Suprapubic skin (tissue), 4 donors: ENCODE results near the gene CCL27. TPM values are rescaled to one million over a fixed set of nuclear protein-coding genes. Genes with fewer than 3 reads are reported as not detected.
"Not testable (repeated sequence)": the region's sequence is repeated elsewhere in the genome, so short reads cannot be mapped to it uniquely, and the experiment has no call there.

ENCODE experiments used
- DNase-seq, 2 donors: peaks; one replicate each; pipeline ENCODE4 v3.0.0-alpha.2; 2019; ENCODE audit warnings: low spot score in 2 of 2
- H3K27ac ChIP-seq: fragments of 200-600 bp; sonication (generic); one replicate; pipeline ENCODE4 v1.5.1; 2019
- H3K27me3 ChIP-seq: fragments of 200-600 bp; sonication (generic); one replicate; pipeline ENCODE4 v1.5.1; 2019
- H3K36me3 ChIP-seq: fragments of 200-600 bp; sonication (generic); one replicate; pipeline ENCODE4 v1.5.1; 2019
- H3K4me1 ChIP-seq: fragments of 200-600 bp; sonication (generic); one replicate; pipeline ENCODE4 v1.5.1; 2019
- H3K4me3 ChIP-seq: fragments of 200-600 bp; sonication (generic); one replicate; pipeline ENCODE4 v1.5.1; 2019; ENCODE audit warnings: mild to moderate bottlenecking
- H3K9me3 ChIP-seq: fragments of 200-600 bp; sonication (generic); one replicate; pipeline ENCODE4 v1.5.1; 2019
- CTCF ChIP-seq, 2 donors: fragments of 200-600 bp in 1 of 2; fragments of 450-650 bp in 1 of 2; sonication (generic) in 1 of 2; IDR thresholded peaks; one replicate each; pipeline ENCODE4 v1.5.1; 2016 to 2019; ENCODE audit warnings: antibody characterized with exemption in 2 of 2, mild to moderate bottlenecking in 1 of 2, moderate library complexity in 1 of 2
- EP300 ChIP-seq: sonication (generic); formaldehyde crosslinking; IDR thresholded peaks from one replicate; pipeline ENCODE4 v1.6.1; 2017; ENCODE audit warnings: antibody characterized with exemption
- POLR2A ChIP-seq, 2 donors: fragments of 450-650 bp; IDR thresholded peaks; one replicate each; pipeline ENCODE4 v1.6.1; 2017; ENCODE audit warnings: antibody characterized with exemption in 2 of 2, mild to moderate bottlenecking in 2 of 2, moderate library complexity in 2 of 2
- POLR2AphosphoS5 ChIP-seq, 3 donors: sonication (generic); formaldehyde crosslinking; IDR thresholded peaks; one replicate each; pipeline ENCODE4 v1.6.1; 2017; ENCODE audit warnings: antibody characterized with exemption in 3 of 3
- WGBS: methylation state at CpG from one replicate; pipeline ENCODE4 v1.1.5; 2018; 5-methylcytosine and 5-hydroxymethylcytosine counted together
- total RNA-seq, 4 donors: library from RNA; depleted of rRNA; stranded (reverse); fragments of >200 nt; gene quantifications; one replicate each; pipeline ENCODE4 v1.1.0, GENCODE V29; 2016

Gene CCL27
- total RNA-seq, 4 donors from 2014 or later, result 169 to 357 (median 233) TPM

GRCh38 chr9:34642679-34643078 lies 19.8 kb downstream of the CCL27 start:
- Histone ChIP-seq H3K4me3 (no peak overlapping the region), H3K27ac (no peak overlapping the region), H3K4me1 (peaks cover 27% of the 10 kb centered on the region), H3K9me3 (no peaks in the 10 kb centered on the region), H3K27me3 (no peaks in the 10 kb centered on the region), H3K36me3 (no peaks in the 10 kb centered on the region)
- no peak for TF ChIP-seq EP300
- TF ChIP-seq POLR2A (IDR thresholded peaks at IDR 0.05), result no peak
- TF ChIP-seq POLR2AphosphoS5 (IDR thresholded peaks at IDR 0.05), result no peak
- no peak for TF ChIP-seq CTCF (IDR thresholded peaks at IDR 0.05)
- WGBS, result 94% methylated on average over 1 of the region's 1 CpG
- no peak for DNase-seq

DNA sequence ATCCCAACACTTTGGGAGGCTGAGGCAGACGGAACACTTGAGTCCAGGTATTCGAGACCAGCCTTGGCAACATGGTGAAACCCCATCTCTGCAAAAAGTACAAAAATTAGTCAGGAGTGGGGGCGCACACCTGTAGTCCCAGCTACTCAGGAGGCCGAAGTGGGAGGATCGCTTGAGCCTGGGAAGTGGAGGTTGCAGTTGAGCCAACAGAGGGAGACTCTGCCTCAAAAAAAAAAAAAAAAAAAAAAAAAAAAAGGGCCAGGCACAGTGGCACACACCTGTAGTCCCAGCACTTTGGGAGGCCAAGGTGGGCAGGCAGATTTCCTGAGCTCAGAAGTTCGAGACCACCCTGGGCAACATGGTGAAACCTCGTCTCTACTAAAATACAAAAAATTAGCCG lies 23.1 kb downstream of the CCL27 start:
- not testable (repeated sequence) for H3K27me3 ChIP-seq, DNase-seq, H3K36me3 ChIP-seq, H3K9me3 ChIP-seq, H3K4me3 ChIP-seq, H3K27ac ChIP-seq
- H3K4me1 ChIP-seq, result peaks cover 27% of the 10 kb centered on the region
- 85% methylated on average over 8 of the region's 8 CpGs for WGBS

GRCh38 chr9:34638138-34638445 lies 24.4 kb downstream of the CCL27 start:
- Histone ChIP-seq H3K4me3 (peak overlapping the region; percentile 70), H3K4me1 (peaks cover 33% of the 10 kb centered on the region), H3K27me3 (no peaks in the 10 kb centered on the region), H3K9me3 (no peaks in the 10 kb centered on the region), H3K36me3 (peaks cover 2% of the 10 kb centered on the region), H3K27ac (peak overlapping the region; percentile 87)
- TF ChIP-seq POLR2A (IDR thresholded peaks at IDR 0.05), result no peak
- no peak for TF ChIP-seq EP300
- 25% methylated on average over 4 of the region's 7 CpGs for WGBS
- DNase-seq, result no peak

DNA sequence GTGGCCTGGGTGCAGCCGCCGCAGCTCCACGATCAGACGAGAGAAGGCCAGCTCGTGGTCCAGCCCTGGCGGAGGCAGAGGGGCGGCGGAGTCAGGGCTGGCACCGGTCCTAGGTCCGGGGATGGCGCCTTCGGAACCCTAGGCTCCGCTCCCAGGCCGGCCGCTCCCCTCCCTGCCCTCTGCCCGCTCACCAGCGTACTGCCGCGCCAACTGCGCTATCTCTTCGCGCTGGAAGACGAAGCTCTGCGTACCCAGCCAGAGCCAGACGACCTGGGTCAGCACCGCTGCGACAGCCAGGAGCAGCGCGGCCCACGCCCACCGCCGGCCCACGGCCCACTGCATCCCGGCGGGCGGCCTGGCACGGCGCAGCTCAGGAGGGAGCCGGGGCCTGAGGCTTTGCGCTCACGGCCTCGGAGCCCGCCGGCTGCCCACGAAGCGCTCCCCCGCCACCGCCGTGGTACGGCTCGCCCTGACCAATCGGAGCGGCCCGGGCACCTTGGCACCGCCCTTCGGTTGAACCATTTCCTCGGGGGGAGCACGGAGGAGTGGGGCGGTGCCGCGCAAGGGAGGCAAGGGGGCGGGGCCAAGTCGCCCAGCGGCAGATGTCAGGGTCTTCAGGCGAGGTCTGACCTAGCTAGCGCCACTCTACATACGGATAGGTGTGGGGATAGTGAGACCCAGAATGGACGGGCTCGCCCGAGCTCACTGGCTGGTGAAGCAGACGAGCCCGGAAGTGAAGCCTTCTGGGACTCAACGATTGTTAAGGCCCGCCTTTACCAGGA lies 24.9 kb downstream of the CCL27 start, which contains the start of gene SIGMAR1:
SIGMAR1 (minus strand) TSS at position 432 of the 782 bp plus-strand sequence; CDS start at position 342, 90 bp downstream.
- Histone ChIP-seq H3K9me3 (no peaks in the 10 kb centered on the region), H3K36me3 (peaks cover 2% of the 10 kb centered on the region), H3K4me3 (peak within 1 kb of the TSS; percentile 70), H3K27ac (peak within 1 kb of the TSS; percentile 87), H3K4me1 (peaks cover 33% of the 10 kb centered on the region), H3K27me3 (no peaks in the 10 kb centered on the region)
- WGBS, result no CpG with 5 or more reads among the region's 74 CpGs
- peak; percentile 96 to 97 for DNase-seq
- no peak for TF ChIP-seq CTCF (IDR thresholded peaks at IDR 0.05)
- TF ChIP-seq POLR2AphosphoS5 (IDR thresholded peaks at IDR 0.05), result peak in 2 of 3 donors; percentile 62 to 70
- no peak for TF ChIP-seq EP300

DNA sequence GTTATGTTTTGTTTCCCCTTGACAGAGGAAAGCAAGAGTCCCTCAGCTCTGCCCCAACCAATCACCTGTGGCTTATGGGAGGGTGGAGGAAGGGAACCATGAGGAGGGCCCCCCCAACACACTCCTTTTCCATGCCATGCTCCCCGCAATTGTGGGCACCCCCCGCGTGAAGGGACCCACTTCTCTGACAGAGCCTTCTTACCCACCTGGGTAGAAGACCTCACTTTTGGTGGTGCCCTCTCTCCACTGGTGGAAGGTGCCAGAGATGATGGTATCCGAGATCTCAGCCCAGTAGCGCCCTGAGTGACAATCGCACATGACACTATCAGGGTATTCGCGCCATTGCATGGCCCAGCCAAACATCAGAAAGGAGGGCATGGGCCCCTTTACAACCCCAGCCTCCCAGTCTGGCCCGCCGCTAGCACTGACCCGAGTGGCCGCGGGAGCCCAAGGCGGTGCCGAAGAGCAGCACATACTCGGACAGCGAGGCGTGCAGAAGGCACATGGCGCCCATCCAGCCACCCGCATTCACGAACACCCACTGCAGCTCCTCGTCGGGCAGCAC lies 25.6 kb downstream of the CCL27 start:
- Histone ChIP-seq H3K4me3 (peak overlapping the region; percentile 70), H3K4me1 (peaks cover 33% of the 10 kb centered on the region), H3K9me3 (no peaks in the 10 kb centered on the region), H3K36me3 (peaks cover 2% of the 10 kb centered on the region), H3K27ac (peak overlapping the region; percentile 87), H3K27me3 (no peaks in the 10 kb centered on the region)
- no peak for TF ChIP-seq POLR2A (IDR thresholded peaks at IDR 0.05)
- no peak for TF ChIP-seq CTCF (IDR thresholded peaks at IDR 0.05)
- no peak for TF ChIP-seq POLR2AphosphoS5 (IDR thresholded peaks at IDR 0.05)
- TF ChIP-seq EP300, result no peak
- 4% methylated on average over 3 of the region's 23 CpGs for WGBS
- DNase-seq, result no peak

- Histone ChIP-seq H3K27me3 (peaks cover 5% of the 10 kb centered on the region), H3K27ac (no peak overlapping the region), H3K4me1 (peaks cover 33% of the 10 kb centered on the region), H3K9me3 (no peaks in the 10 kb centered on the region), H3K36me3 (peaks cover 2% of the 10 kb centered on the region), H3K4me3 (no peak overlapping the region)
- no peak for DNase-seq
- WGBS, result 93% methylated on average over 9 of the region's 14 CpGs
- TF ChIP-seq POLR2AphosphoS5 (IDR thresholded peaks at IDR 0.05), result no peak
Measured at GRCh38 chr9:34635556-34635955, 26.9 kb downstream of the CCL27 start.
